Endodermal cell (in vitro differentiated cells): ENCODE results near the gene GALNT2. TPM values are rescaled to one million over a fixed set of nuclear protein-coding genes. Genes with fewer than 3 reads are reported as not detected.

Source experiments
- DNase-seq: peaks from one replicate; pipeline ENCODE4 v3.0.0-alpha.2; 2017
- H3K27ac ChIP-seq: 2 replicates; pipeline ENCODE4 v1.5.1; 2013; ENCODE audit warnings: mild to moderate bottlenecking, low read depth, low read length, moderate library complexity
- H3K27me3 ChIP-seq: 2 replicates; pipeline ENCODE4 v1.6.1; 2013; ENCODE audit warnings: mild to moderate bottlenecking, low read length, moderate library complexity; ENCODE audit not compliant: insufficient read depth, control insufficient read depth, poor library complexity, severe bottlenecking
- H3K36me3 ChIP-seq: 2 replicates; pipeline ENCODE4 v1.7.0; 2013; ENCODE audit warnings: mild to moderate bottlenecking, low read length, moderate library complexity; ENCODE audit not compliant: control insufficient read depth, insufficient read depth
- H3K4me1 ChIP-seq: one replicate; pipeline ENCODE4 v1.7.0; 2013; ENCODE audit warnings: low read length; ENCODE audit not compliant: control insufficient read depth, insufficient read depth
- H3K4me3 ChIP-seq: 2 replicates; pipeline ENCODE4 v1.5.1; 2013; ENCODE audit warnings: mild to moderate bottlenecking, low read length, moderate library complexity
- H3K9ac ChIP-seq: 2 replicates; pipeline ENCODE4 v1.6.1; 2013; ENCODE audit warnings: mild to moderate bottlenecking, low read length, moderate library complexity; ENCODE audit not compliant: poor library complexity, severe bottlenecking; ENCODE audit errors: extremely low read depth
- H3K9me3 ChIP-seq: 2 replicates; pipeline ENCODE4 v1.6.1; 2013; ENCODE audit warnings: mild to moderate bottlenecking, low read length, moderate library complexity; ENCODE audit not compliant: control insufficient read depth
- H3K27ac Mint-ChIP-seq: 2 replicates; pipeline ENCODE4 v1.8.0; 2020; ENCODE audit warnings: mixed read lengths
- H3K27me3 Mint-ChIP-seq: 2 replicates; pipeline ENCODE4 v1.8.0; 2021; ENCODE audit warnings: mild to moderate bottlenecking, mixed read lengths; ENCODE audit not compliant: insufficient read depth
- H3K36me3 Mint-ChIP-seq: 2 replicates; pipeline ENCODE4 v1.8.0; 2020; ENCODE audit warnings: low read depth, mixed read lengths
- H3K4me1 Mint-ChIP-seq: 2 replicates; pipeline ENCODE4 v1.8.0; 2020; ENCODE audit warnings: mixed read lengths
- H3K4me3 Mint-ChIP-seq: 2 replicates; pipeline ENCODE4 v1.8.0; 2020; ENCODE audit warnings: mild to moderate bottlenecking, moderate library complexity, mixed read lengths
- H3K9me3 Mint-ChIP-seq: 2 replicates; pipeline ENCODE4 v1.8.0; 2020; ENCODE audit warnings: mild to moderate bottlenecking, mixed read lengths
- WGBS, 2 experiments: methylation state at CpG; one replicate each; pipeline versions ENCODE4 v1.1.5 to v1.1.7; 2013; ENCODE audit warnings: missing lambda C conversion rate in 2 of 2, mixed read lengths in 1 of 2; ENCODE audit not compliant: insufficient coverage in 1 of 2, insufficient read length in 1 of 2; 5-methylcytosine and 5-hydroxymethylcytosine counted together
- total RNA-seq, 2 donors: library from RNA; stranded (reverse); fragmentation: NEBNext Ultra II Directional in 1 of 2; extraction: Animal tissue kit (Norgen Biotek cat#: 25700) in 1 of 2; gene quantifications; 2 replicates in 1 of 2; 3 replicates in 1 of 2; pipeline ENCODE4 v1.2.1, GENCODE V29; 2021
- TF ChIP-seq, protein P1 (sequence below): fragments of 200-600 bp; sonication (generic); conservative IDR thresholded peaks from 2 replicates; pipeline ENCODE4 v1.5.0; 2021; ENCODE audit warnings: antibody characterized with exemption, mild to moderate bottlenecking

The GALNT2 gene
- total RNA-seq, 2 donors from 2014 or later, result 41.6 to 63.5 TPM

DNA sequence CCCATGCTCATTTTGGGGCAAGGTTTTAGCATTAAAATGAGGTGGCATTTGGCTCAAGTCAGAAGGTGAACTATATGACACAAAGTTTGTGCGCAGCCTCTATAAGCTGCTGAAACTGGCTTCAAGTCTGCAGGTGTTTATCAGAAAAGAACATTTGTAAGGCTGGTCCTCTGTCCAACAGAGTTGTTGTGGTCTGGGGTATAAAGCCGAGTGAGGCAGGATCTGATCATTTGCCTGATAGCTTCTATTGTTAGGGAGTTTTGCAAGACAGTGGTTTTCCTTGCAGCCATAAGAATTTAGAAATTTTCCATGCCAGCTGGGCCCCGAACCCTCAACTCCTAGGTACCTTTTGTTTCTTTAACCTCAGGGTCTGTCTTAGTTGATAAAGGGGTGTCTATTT is 228.3 kb downstream of the GALNT2 start:
- Histone ChIP-seq H3K4me3 (no peak overlapping the region), H3K36me3 (no peaks in the 10 kb centered on the region), H3K9me3 (no peaks in the 10 kb centered on the region), H3K9ac (no peak overlapping the region), H3K27ac (no peak overlapping the region), H3K4me1 (no peaks in the 10 kb centered on the region), H3K27me3 (no peaks in the 10 kb centered on the region)
- Mint-ChIP-seq H3K36me3 (no peaks in the 10 kb centered on the region), H3K27ac (no peak overlapping the region), H3K4me3 (no peak overlapping the region), H3K4me1 (no peaks in the 10 kb centered on the region), H3K9me3 (no peaks in the 10 kb centered on the region), H3K27me3 (peaks cover 10% of the 10 kb centered on the region)
- DNase-seq, result no peak
- WGBS, 2 experiments, result 85 to 88% methylated on average over 2 to 3 of the region's 3 CpGs
- TF ChIP-seq, protein P1, sequence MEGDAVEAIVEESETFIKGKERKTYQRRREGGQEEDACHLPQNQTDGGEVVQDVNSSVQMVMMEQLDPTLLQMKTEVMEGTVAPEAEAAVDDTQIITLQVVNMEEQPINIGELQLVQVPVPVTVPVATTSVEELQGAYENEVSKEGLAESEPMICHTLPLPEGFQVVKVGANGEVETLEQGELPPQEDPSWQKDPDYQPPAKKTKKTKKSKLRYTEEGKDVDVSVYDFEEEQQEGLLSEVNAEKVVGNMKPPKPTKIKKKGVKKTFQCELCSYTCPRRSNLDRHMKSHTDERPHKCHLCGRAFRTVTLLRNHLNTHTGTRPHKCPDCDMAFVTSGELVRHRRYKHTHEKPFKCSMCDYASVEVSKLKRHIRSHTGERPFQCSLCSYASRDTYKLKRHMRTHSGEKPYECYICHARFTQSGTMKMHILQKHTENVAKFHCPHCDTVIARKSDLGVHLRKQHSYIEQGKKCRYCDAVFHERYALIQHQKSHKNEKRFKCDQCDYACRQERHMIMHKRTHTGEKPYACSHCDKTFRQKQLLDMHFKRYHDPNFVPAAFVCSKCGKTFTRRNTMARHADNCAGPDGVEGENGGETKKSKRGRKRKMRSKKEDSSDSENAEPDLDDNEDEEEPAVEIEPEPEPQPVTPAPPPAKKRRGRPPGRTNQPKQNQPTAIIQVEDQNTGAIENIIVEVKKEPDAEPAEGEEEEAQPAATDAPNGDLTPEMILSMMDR, result no peak

DNA sequence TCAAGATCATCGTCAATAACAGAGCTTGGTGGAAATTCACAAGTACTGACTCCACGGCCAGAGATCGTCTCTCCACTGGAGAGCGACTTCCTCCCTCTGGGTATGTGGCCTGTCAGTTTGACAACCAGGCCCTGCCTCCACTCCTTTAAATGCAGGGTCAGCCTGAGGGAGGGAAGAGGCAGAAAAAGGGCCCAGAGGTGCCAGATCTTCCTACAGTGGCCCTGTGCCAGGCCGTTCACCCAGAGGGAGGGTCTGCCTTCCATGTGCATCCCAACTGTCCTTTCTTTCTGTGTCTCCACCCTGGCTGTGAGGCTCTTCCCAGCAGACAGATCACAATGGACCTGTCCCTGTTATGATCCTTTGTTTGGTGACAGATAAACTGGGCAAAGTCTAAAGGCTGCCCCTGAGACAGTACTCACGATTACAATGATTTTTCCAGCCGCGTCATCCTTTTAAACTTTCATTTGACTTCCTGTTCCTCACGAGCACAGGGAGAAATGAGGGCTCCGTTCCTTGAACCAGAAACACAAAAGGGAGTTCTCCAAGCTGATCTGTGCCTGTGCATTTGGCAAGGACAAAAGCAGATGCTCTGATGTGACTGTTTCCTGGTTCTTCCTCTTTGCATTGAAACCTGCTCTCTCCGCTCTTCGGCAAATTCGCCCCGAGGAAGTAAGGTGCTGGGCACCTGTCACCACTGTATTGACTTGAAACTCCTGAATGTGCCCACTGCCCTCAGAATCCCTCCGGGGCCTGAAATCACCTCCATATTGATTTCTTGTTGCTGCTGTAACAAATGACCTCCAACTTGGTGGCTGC is 232.4 kb downstream of the GALNT2 start:
- Histone ChIP-seq H3K27ac (no peak overlapping the region), H3K4me3 (no peak overlapping the region), H3K36me3 (no peaks in the 10 kb centered on the region), H3K9me3 (no peaks in the 10 kb centered on the region), H3K4me1 (no peaks in the 10 kb centered on the region), H3K27me3 (no peaks in the 10 kb centered on the region), H3K9ac (no peak overlapping the region)
- H3K27ac Mint-ChIP-seq, result no peak overlapping the region
- 81 to 87% methylated on average over 12 to 15 of the region's 15 CpGs for WGBS, 2 experiments
- H3K4me1 Mint-ChIP-seq, result no peaks in the 10 kb centered on the region
- TF ChIP-seq, protein P1, result no peak
- H3K36me3 Mint-ChIP-seq, result no peaks in the 10 kb centered on the region
- no peak overlapping the region for H3K4me3 Mint-ChIP-seq
- DNase-seq, result no peak
- H3K9me3 Mint-ChIP-seq, result no peaks in the 10 kb centered on the region
- H3K27me3 Mint-ChIP-seq, result no peaks in the 10 kb centered on the region

DNA sequence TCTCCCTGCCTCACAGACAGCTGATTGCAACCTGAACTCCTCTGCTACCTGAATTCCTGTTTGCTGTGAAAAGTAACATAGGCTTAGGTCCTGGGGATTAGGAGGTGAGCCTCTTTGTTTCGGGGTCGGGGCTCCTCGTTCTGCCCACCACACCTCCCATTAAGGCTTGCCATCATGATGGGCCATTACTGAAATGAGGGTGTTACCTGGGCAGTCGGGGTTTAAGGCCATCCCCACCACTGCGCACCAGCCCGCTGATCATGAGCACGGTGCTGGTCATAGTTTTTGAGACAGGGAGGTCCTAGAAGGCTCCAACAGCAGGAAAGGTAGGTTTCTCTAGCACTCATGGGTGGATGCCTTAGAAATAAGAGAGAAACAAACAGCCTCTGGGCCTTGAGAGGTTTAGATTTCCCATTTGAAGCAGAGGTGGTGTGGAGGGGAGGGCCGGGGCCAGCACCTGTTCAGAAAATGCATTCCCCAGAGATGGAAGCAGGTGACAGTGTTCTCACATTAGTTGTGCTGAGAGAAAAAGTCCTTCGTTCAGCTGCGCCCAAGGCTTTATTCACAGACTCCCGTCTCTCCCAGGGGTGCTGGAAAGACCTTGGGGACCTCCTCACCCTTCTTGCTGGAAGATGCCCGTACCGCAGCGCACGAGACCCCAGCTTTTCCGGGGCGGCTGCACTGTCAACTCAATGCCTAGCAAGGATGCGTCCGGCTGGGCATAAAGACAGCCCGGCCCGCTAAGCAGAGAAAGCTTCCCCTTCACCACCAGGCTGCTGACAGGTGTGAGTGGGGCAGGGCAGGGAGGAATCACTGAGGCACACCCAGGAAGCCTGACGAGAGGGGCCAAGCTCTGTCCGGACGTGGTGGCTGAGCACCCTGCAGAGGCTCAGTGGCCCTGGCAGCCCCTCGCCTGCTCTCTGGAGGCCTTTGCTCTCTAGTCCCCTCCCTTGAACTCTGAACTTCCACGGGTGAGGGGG is 233.6 kb downstream of the GALNT2 start:
- no peak overlapping the region for H3K27ac Mint-ChIP-seq
- no peaks in the 10 kb centered on the region for H3K36me3 ChIP-seq
- H3K9ac ChIP-seq, result no peak overlapping the region
- WGBS, 2 experiments, result 93 to 95% methylated on average over 14 to 26 of the region's 26 CpGs
- no peaks in the 10 kb centered on the region for H3K4me1 ChIP-seq
- H3K36me3 Mint-ChIP-seq, result no peaks in the 10 kb centered on the region
- no peak for DNase-seq
- no peaks in the 10 kb centered on the region for H3K27me3 Mint-ChIP-seq
- TF ChIP-seq, protein P1, result no peak
- H3K9me3 ChIP-seq, result no peaks in the 10 kb centered on the region
- no peak overlapping the region for H3K4me3 ChIP-seq
- no peaks in the 10 kb centered on the region for H3K4me1 Mint-ChIP-seq
- H3K4me3 Mint-ChIP-seq, result no peak overlapping the region
- no peaks in the 10 kb centered on the region for H3K27me3 ChIP-seq
- H3K27ac ChIP-seq, result no peak overlapping the region
- H3K9me3 Mint-ChIP-seq, result no peaks in the 10 kb centered on the region
